ENCODE results near the gene EFL1. TPM values are rescaled to one million over a fixed set of nuclear protein-coding genes. Genes with fewer than 3 reads are reported as not detected.

EFL1 gene
- total RNA-seq, 4 donors from 2014 or later = 18.3 to 25.3 (median 22.2) TPM

- no peak for DNase-seq (ENCODE audit: low spot score in 2 of 2)
- Histone ChIP-seq H3K4me3 (no peak overlapping the region), H3K4me1 (peaks cover 30% of the 10 kb centered on the region), H3K36me3 (no peaks in the 10 kb centered on the region), H3K9me3 (no peaks in the 10 kb centered on the region), H3K27ac (no peak overlapping the region), H3K27me3 (no peaks in the 10 kb centered on the region)
- TF ChIP-seq EP300 (IDR thresholded peaks at IDR 0.05) = no peak
- TF ChIP-seq POLR2AphosphoS5 (IDR thresholded peaks at IDR 0.05) = no peak
- TF ChIP-seq POLR2A (IDR thresholded peaks at IDR 0.05) = no peak
- TF ChIP-seq CTCF (IDR thresholded peaks at IDR 0.05) = no peak
- 75% methylated on average over 2 of the region's 2 CpGs for WGBS
Observed at GRCh38 chr15:82181371-82181770, 81.2 kb downstream of the EFL1 start.

DNA sequence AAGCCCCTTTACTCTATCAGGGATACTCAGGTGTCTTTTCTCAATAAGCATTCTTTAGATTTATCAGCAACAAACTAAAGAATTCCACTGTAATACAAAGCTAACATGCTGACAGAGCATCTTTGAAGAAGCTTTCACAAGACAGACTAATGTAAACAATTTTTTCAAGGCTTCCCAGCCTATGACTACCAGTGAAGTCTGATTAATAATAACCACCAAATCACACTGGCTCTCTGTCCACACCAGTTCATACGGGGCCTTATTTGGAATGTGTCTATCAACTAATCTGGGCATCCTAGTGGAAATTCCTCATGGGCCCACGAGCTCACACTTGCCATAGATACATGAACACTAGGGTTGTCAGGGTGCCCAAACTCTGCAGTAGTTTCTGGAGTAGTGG, 84.5 kb downstream of the EFL1 start:
- peaks cover 19% of the 10 kb centered on the region for H3K4me1 ChIP-seq
- no peak for DNase-seq (ENCODE audit: low spot score in 2 of 2)
- H3K9me3 ChIP-seq = no peaks in the 10 kb centered on the region
- no peak overlapping the region for H3K4me3 ChIP-seq
- 73% methylated on average over 2 of the region's 2 CpGs for WGBS
- H3K27ac ChIP-seq = no peak overlapping the region
- H3K36me3 ChIP-seq = no peaks in the 10 kb centered on the region
- no peak for TF ChIP-seq EP300 (IDR thresholded peaks at IDR 0.05)
- TF ChIP-seq POLR2AphosphoS5 (IDR thresholded peaks at IDR 0.05) = no peak
- no peak for TF ChIP-seq POLR2A (IDR thresholded peaks at IDR 0.05)
- TF ChIP-seq CTCF (IDR thresholded peaks at IDR 0.05) = no peak
- no peaks in the 10 kb centered on the region for H3K27me3 ChIP-seq

- H3K4me3 ChIP-seq = no peak overlapping the region
- 62% methylated on average over 3 of the region's 3 CpGs for WGBS
- H3K27ac ChIP-seq = no peak overlapping the region
- H3K9me3 ChIP-seq = no peaks in the 10 kb centered on the region
- no peaks in the 10 kb centered on the region for H3K36me3 ChIP-seq
- DNase-seq (ENCODE audit: low spot score in 2 of 2) = no peak
- H3K4me1 ChIP-seq = peaks cover 15% of the 10 kb centered on the region
- no peaks in the 10 kb centered on the region for H3K27me3 ChIP-seq
- TF ChIP-seq CTCF (IDR thresholded peaks at IDR 0.05) (no peak), POLR2AphosphoS5 (IDR thresholded peaks at IDR 0.05) (no peak), POLR2A (IDR thresholded peaks at IDR 0.05) (no peak), EP300 (IDR thresholded peaks at IDR 0.05) (no peak)
Observed at GRCh38 chr15:82177291-82178010, 85.1 kb downstream of the EFL1 start.

- Histone ChIP-seq H3K27me3 (no peaks in the 10 kb centered on the region), H3K36me3 (no peaks in the 10 kb centered on the region), H3K4me1 (peaks cover 15% of the 10 kb centered on the region), H3K27ac (no peak overlapping the region), H3K9me3 (no peaks in the 10 kb centered on the region), H3K4me3 (no peak overlapping the region)
- DNase-seq (ENCODE audit: low spot score in 2 of 2) = no peak
- TF ChIP-seq POLR2AphosphoS5 (IDR thresholded peaks at IDR 0.05) (no peak), EP300 (IDR thresholded peaks at IDR 0.05) (no peak), CTCF (IDR thresholded peaks at IDR 0.05) (no peak), POLR2A (IDR thresholded peaks at IDR 0.05) (no peak)
- 88% methylated on average over 2 of the region's 2 CpGs for WGBS
Observed at GRCh38 chr15:82176542-82176941, 86.0 kb downstream of the EFL1 start.

DNA sequence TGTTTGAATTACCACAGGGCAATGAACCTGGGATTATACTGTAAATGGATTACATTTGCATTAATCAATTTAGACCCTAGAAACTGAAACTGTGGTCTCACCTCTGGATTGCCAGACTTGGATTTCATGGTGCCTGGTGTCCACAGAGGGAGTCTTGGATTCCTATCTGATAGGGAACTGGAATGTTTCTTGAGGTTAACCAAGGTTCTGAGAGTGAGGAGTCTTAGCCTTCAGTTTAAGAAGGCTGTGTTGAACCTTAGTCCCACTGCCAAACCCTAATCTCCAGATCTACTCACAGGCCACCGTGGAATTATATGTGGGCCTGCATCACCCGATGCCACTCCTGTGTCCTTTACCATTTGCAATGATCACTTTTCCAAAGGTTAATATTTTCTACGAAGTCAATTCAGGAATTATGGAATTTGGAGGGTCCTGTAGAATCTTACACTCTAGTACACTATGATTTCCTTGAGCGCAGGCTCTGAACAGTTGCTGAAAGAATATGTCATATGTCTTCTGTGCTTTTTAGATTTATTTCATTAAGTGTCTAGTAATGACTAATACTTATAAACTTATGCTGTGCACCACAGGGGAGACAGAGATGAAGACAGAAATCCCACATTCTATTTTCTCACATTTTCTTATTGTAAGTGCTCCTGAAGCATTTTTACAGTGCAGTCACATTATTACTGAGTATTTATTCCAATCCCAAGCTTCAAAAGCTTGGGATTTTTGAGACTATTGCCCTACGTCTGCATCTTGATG, 87.9 kb downstream of the EFL1 start:
- Histone ChIP-seq H3K27ac (no peak overlapping the region), H3K4me3 (no peak overlapping the region), H3K27me3 (no peaks in the 10 kb centered on the region), H3K36me3 (no peaks in the 10 kb centered on the region), H3K4me1 (peaks cover 15% of the 10 kb centered on the region), H3K9me3 (no peaks in the 10 kb centered on the region)
- WGBS = 97% methylated on average over 5 of the region's 5 CpGs
- TF ChIP-seq CTCF (IDR thresholded peaks at IDR 0.05) (no peak), POLR2AphosphoS5 (IDR thresholded peaks at IDR 0.05) (no peak), EP300 (IDR thresholded peaks at IDR 0.05) (no peak), POLR2A (IDR thresholded peaks at IDR 0.05) (no peak)
- DNase-seq (ENCODE audit: low spot score in 2 of 2) = no peak

Data from suprapubic skin (tissue), 4 donors.